Stimulated activated CD4-positive, alpha-beta T cell treated with anti-CD3 and anti-CD28 coated beads, Interleukin-15, amount 100 ng/mL, for 24 hours (primary cell): ENCODE data around the gene ZNF276.
"Not testable (repeated sequence)": the region's sequence is repeated elsewhere in the genome, so short reads cannot be mapped to it uniquely, and the experiment has no call there.

Source experiments
- DNase-seq: peaks from one replicate; pipeline ENCODE4 v3.0.0-alpha.2; 2020

ZNF276 gene

DNA sequence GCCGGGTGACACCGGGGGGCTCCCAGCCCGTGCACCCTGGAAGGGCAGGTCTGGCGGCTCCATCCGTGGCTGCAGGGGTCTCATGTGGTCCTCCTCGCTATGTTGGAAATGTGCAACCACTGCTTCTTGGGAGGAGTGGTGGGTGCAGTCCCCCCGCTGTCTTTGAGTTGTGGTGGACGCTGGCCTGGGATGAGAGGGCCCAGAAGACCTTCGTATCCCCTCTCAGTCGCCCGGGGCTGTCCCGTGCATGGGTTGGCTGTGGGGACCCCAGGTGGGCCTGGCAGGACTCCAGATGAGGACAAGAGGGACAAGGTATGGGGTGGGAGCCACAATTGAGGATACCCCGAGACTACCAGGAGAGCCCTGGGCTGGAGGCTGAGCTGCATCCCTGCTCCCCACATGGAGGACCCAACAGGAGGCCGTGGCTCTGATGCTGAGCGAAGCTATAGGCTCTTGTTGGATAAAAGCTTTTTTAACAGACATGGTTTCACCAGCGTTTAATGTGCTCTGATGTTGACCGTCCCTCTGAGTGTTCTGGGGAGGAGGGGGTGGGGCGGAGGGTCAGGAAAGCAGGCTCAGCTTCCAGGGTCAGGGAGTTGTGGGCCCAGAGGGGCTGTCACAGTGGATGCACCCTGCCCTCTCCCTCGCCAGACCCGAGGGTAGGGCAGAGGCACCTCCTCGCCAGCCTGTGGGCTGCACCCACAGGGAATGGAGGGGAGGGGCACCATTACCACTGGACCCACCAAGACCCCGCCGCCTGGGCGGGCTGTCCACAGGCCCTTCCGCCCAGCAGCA is 25.3 kb upstream of the ZNF276 start:
- DNase-seq: no peak

DNA sequence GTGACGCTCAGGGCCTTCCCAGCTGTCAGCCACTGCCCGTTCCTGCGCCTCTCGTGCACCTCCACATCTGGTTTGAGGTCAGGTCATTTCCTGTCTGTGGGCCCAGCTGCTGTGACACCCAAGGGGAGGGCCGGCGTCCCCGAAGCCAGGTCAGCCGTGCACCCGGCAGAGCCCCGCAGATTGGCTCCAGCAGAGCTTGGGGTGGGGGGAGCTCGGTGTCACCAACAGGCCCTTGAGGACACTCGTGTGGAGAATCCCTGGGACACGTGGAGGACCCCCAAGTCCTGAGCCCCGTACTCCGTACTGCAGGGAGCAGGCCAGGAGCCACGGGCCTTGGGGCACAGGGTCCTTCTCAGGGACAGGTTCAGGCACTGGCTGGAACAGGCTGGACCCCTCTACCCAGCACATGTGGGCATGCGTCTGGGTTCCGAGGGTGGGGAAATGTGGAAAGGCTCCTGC is 24.6 kb upstream of the ZNF276 start:
- DNase-seq: peak; percentile 38

DNA sequence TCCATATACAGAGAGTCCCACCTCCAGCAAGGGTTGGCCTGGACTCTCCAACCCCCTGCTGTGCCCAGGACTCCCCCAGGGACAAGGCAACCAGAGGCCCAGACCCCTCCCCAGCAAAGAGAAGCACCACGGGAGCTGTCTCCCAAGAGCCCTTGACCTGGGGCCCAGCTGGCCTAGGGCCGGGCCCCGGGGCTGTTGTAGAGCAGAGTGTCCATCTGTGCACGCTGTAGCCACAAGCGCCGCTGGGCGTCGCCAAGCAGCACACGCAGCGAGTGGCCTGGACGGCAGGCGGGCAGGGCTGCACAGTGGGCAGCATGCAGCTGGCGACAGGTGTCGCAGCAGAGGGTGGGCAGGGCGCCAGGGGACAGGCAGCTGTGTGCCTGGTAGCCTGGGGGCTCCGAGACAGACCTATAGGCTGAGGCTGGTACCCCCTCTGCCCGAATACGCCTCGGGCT is 24.1 kb upstream of the ZNF276 start:
- no peak for DNase-seq

DNA sequence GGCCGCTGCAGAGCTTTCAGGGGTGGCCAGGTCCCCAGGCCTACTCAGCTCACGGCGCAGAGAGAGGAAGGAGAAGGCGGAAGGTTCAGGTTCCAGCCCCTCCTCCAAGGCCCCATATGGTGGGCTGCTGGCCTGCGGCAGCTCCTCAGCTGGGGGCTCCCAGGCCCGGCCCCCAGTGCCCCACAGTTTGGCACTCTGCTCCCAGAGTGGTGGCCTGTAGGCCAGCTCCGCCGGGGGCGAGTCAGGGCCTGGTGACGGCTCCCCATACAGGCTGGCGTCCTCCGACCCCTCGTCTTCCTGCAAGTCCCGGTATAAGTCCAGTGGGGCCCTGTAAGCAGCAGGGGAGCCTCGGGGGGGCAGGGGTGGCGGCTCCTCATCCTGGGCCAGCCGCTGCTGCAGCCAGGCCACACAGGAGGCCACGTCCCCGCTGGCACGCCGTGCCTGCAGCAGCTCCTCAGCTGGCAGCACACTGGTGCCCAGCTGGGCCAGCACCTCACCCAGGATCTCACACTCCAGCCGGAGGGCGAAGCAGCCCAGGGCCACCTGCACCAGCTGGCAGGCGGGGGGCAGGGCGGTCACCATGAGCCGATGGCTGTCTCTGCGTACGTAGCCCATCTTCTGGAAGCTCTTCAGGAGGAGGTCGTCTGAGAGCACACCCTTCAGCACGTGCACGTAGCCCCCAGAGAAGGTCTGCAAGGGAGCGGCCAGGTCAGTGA is 23.6 kb upstream of the ZNF276 start:
- DNase-seq: no peak

DNA sequence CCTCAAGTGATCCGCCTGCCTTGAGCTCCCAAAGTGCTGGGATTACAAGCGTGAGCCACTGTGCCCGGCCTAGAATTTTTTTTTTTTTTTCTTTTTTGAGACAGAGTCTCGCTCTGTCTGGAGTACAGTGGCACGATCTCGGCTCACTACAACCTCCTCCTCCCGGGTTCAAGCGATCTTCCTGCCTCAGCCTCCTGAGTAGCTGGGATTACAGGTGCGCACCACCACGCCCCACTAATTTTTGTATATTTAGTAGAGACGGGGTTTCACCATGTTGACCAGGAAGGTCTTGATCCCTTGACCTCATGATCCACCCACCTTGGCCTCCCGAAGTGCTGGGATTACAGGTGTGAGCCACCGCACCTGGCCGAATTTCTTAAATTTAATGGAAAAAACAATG is 22.6 kb upstream of the ZNF276 start:
- DNase-seq: not testable (repeated sequence)

DNA sequence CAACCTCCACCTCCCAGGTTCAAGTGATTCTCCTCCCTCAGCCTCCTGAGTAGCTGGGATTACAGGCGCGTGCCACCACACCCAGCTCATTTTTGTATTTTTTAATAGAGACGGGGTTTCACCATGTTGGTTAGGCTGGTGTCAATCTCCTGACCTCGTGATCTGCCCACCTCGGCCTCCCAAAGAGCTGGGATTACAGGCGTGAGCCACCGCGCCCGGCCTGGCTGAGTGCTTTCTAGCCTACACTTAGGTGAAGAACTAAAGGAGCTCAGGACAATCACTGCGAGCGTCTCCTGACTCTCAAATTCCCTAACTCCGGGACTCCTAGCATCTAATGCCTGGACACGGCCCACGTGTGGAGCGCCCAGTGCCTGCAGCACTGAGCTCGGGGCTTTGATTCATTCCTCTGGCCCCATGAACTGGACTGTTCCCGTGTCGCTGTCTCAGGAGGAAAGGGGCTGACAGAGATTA is 21.7 kb upstream of the ZNF276 start:
- DNase-seq: not testable (repeated sequence)

DNA sequence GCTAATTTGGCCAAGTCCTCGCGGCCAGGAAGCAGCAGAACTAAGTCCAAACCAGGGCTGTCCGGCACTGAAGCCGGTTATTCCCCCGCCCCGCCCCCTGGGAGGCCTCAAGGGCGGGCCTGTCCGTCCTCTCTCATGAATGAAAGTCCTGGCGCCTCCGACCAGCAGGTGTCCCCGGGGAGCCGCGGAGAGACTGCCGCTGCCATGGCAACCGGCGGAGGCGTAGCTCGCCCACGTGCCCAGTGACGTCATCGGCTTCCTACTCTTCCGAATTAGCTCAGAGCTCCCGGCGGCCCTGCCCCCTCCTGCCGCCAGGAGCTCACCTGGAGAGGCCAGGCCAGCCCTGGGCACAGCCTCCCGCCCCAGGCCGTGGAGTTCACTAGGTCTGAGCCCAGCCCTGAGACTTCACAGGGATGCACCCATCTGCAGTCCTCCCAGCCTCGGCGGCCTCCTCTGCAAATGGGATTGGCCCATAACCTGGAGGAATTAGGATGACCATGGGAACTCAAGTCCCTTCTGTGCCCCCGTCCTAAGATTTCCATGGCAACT is 21.2 kb upstream of the ZNF276 start:
- DNase-seq: peak; percentile 99

DNA sequence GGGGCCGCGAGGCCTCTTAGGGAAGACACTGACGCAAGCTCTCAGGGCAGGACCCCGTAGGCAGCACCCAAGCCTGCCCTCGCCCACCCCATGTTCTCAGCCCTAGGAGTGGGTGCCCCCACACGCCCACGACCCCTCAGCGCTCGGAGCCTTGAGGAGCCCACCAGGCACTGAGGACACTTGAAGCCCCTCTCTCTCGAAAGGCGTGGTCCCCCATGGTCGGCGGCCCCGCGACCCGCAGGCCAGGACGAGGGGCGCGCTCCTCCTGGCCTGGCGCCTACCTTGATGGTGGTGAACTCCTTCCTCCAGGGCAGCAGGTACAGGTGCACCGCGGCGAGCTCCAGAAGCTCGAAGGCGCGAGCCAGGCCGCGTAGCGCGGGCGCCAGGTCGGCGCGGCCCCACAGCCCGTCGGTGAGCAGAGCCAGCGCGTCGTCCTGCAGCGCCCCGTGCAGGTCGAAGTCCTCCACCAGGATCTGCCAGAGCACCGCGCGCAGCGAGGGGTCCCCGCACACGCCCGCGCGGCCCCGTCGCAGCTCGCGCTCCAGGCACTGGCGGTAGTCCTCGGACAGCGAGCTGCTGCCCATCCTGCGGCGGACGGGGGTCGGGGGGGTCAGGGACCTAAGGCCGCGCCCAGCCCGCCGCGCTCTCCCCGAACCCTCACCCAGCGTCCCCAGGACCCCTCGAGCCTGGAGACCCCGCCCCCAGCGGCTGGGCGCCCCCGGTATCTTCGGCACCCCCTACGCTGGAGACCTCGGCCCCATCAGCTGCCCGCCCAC is 20.5 kb upstream of the ZNF276 start:
- DNase-seq: peak; percentile 61

DNA sequence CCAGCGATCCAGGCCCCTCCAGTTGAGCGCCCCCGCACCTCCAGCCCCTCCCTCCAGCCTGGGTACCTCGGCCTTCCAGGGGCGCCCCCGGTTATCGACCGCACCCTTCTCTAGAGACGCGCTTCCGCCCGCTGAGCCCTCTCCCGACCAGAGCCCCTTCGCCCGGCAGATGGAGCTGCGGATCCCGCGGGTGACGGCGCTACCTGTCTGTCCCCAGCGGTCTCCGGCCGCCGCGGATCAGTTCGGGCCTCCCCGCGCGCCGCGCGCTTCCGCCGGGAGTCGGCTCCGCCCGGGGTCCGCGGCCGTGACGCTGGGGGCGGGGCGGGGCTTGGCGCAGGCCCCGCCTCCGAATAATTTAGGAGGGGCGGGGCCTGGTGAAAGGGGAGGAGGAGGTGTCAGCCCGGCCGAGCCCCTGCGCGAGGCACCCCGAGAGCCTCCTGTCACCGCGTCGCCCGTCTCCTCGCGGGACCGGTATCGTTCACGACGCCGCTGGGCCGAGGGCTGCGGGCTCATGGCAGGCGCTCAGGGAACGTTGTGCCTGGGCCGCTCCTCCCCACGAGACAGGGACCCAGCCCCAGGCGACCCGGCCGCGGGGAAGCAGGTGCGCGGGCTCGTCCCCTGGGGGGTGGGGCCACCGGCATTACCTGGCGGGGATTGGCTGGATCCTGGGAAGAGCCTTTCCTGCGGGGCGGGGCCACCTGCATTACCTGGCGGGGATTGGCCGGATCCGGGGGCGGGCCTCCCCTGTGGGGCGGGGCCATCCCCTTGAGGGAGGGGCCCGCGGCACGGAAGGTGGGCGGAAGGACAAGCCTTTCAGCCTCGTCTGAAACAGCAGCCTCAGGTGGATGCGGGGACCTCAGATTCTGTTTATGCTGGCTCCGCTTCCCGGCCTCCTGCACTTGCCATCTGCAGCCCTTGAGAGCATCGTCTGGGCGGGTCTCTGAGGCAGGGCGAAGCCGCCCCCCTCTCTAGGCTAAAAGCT is 19.6 kb upstream of the ZNF276 start, which contains the start of gene SPATA2L:
TSS of gene SPATA2L (minus strand) at position 281 of the 982 bp plus-strand sequence. CDS start 473 bp downstream, outside the sequence.
- peak; percentile 98 for DNase-seq

DNA sequence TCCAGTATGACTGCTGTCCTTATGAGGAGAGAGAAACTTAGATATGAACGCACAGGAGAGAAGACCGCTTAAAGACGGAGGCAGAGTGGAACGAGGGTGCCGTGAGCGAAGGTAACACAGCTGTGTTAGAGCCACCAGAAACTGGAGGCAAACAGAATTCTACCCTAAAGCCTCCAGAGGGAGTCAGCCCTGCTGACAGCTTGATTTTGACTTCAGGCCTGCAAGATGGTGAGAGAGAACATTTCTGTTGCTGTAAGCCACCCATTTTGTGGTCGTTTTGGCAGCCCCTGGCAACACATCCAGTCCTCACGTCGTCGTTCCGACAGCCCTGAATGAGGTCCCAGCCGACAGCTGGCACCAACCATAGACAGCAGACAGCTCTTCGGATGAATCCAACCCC is 17.1 kb upstream of the ZNF276 start:
- DNase-seq: no peak

DNA sequence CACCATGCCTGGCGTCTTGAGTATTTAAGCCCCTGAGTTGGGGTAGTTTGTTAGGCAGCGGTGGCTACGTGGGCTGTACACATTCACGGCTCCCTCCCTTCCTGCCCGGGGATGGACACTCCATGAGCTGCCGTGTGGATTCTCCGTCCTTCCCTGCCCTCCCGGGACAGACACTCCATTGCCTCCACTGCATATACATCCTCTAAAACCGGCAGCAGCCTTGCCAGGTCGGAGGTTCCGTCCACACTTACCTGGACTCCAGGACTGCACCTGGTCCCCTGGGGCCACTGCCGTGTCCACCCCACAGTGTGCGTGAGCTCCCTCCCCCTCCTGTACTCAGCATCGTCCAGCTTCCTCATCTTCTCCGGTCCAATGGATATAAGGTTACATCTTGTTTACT is 16.3 kb upstream of the ZNF276 start:
- no peak for DNase-seq

DNA sequence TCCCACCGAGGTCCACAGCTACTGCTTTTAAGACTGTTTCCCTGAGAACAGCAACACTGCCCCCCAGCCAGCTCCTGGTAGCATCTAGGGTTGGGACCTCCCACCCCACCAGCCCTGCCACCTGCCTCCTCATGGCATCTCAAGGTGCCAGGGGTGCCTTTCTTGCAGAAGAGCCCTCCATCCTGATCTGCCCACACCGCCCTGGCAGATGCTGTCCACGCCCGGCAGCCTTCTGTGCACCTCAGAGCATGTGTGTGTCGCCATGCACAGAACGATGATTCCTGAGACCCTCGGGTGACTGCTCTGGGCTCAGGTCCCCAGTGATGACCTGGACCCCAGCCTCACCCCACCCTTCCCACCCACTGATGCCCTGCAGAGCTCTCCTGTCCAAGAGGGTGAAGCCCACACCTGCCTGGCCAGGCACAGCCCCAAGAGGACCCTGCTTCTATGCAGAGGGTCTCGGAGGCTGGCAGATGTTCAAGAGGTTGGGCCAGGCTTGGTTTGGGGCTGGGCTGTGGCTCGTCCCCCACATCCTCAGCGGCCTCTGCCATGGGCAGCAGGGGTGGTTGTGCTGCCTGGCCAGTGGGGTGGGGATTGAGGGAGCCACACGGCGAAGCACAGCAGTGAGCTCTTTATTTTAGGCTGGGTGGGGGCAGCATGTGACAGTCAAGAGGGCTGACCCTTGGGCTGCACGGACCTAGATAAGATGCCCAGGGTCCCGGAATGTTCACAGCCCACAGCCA is 14.6 kb upstream of the ZNF276 start:
- DNase-seq: no peak

DNA sequence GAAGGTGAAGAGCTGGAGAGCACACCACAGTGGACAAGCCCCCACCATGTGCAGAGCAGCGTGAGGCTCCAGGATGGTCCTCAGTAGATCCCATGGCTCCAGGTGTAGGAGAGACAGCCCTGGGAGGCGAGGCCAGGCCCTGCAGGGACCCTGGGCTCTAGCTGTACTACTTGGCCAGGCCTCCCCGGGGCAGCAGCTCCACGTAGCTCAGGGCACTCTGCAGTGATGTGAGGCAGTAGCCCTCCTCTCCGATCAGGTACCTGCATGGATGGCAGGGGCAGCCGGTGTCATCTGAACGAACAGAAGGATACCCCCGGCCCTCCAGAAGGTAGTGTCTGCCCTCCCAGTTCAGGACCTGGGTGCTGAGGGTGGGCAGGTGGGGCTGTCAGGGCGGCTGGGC is 13.6 kb upstream of the ZNF276 start:
- no peak for DNase-seq

DNA sequence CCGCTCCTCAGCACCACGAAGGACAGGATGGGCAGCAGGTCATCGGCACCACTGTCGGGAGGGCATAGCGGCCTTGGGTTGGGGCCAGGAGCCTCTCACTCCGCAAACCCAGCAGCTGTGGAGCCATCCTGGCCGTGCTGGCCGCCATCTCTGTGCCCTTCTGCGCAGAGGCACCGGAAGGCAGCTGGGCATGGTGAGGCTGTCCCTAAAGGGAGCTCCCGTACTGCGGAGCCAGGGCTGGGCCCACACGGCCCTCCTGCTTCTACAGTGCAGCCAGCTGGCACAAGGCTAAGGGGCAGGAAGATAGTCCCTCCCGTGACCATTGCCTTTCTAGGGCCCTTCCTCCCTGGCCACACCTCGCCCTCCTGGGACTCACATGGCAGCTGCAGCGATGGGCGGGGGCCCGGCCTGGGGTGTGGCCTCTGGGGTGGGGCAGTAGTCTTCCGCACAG is 12.8 kb upstream of the ZNF276 start:
- DNase-seq: no peak

DNA sequence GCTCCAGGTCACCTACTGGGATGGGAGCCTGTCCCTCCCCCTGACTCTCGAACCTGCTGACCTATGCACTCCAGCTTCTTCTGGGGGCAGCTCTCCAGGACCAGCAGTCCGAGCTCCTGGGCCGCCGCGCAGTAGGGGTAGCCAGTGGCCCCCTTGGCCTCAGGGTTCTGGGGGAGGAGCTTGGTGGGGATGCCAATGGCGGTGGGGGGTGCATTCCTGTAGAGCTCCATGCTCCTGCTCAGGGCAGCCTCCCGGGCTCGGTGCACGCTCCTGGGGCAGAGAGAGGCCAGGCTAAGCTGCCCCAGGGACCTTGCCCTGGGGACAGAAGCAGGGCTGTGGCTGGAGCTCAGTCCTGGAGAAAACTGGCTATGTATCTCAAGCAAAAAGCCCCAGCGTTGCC is 12.2 kb upstream of the ZNF276 start:
- DNase-seq: no peak

DNA sequence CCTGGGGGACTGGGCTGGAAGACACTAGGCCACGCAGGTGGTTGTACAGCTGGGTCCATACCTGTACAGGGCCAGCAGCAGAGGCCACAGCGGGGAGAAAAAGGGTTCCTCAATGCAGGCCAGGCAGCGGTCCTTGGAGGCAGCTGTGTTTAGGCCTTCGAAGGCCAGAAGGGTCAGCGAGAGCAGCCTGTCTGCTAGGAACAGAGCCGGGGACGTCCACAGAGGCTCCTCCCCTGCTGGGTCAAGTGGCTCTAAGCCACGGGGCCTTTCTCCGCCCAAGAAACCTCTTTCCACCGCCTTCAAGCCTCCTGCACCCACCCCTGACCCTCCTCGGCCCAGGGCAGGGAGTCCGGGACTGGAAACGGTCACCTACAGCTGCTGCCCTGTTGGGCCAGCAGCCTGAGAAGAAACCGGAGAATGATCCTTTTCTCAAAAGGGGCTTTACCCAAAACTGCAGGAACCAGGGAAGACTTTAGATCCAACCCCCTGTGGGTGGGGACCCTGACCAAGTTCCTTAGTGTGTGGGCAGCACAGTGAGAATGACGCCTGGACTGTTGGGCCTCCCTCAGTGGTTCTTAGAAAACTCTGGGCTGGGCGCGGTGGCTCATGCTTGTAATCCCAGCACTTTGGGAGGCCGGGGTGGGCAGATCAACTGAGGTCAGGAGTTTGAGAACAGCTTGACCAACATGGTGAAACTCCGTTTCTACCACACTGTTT is 11.5 kb upstream of the ZNF276 start:
- DNase-seq: no peak

DNA sequence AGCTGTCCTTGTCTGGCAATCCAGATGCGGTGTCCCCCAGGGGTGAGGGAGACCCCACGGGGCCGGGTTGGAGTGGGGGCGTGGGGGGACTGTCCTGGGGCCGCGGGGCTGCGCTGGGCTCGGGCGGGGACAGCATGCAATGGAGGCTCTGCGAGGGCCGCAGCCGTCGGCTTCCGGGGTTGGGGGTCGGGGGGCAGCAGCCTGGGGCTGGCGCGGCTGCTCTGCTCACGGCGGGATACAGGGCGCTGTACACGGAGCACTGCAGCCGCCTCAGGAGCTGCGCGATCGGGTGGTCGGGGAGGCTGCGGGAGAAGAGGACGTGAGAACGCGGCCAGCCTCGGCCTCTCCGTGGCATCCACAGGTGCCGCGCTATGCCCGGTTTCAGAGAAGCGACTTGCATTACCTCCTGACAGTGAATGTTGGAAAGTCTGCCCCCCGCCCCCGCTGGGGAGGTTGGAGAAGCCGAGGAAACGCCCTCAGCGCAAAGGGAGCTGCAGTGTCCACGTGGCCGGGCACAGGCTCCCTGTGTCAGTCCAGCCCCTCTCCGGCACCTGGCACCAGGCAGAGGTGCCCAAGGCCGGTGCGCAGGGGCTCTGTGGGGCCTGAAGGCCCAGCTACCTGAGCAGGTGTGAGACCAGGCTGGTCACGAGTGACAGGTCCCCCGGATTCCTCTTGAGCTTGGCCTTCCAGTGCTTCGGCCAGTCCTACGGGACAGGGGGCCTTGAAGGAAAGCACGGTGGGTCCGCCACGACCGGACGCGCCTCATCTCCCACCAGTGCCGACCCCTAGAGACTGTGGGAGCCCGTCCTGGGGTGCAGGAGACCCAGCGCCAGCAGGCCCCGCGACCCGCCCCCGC is 10.4 kb upstream of the ZNF276 start:
- no peak for DNase-seq

DNA sequence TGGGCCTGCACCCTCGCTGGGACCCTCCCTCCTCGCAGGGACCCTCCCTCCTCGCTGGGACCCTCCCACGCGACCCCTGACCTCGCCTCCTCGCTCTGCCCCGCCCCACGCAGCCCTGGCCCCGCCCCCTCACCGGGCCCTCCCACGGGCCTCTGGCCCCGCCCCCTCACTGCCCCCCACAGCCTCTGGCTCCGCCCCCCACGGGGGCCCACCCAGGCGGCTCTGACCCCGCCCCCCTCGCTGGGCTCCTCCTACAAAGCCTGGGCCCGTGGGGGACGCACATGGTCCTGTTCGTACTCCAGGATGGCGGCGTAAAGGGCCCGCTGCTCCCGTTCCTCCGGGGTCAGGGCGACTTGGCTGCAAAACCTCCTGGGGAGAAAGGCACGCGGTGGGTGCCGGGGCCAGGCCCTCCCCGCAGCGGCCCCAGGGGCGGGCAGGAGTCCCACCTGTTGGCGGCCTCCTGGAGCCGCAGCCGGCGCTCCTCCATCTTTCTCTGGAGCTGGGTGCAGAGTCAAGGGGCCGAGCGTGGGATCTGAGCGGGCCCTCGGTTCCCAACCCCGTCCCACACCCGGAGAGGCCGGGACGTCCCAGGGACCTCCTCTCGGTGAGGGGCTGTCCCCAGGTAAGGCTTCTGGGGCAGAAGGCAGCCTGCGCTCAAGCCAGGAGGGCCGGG is 9.6 kb upstream of the ZNF276 start:
- peak; percentile 83 for DNase-seq
